Large intestine (tissue), 3 donors: ENCODE data around the gene SMPD4. TPM values are rescaled to one million over a fixed set of nuclear protein-coding genes. Genes with fewer than 3 reads are reported as not detected.
A peak's percentile ranks its signal among the peaks of the same experiment; 100 is the strongest.
"Not testable (repeated sequence)": the region's sequence is repeated elsewhere in the genome, so short reads cannot be mapped to it uniquely, and the experiment has no call there.

Experiments
- DNase-seq, 2 donors: peaks; one replicate each; pipeline versions ENCODE4 v3.0.0 to v3.0.0-alpha.2; 2013
- H3K27ac ChIP-seq: one replicate; pipeline ENCODE4 v1.5.1; 2013; ENCODE audit warnings: low read length
- H3K27me3 ChIP-seq: 2 replicates; pipeline ENCODE4 v1.6.1; 2013; ENCODE audit warnings: low read length; ENCODE audit not compliant: control insufficient read depth, insufficient read depth
- H3K36me3 ChIP-seq: 2 replicates; pipeline ENCODE4 v1.6.1; 2013; ENCODE audit warnings: low read length; ENCODE audit not compliant: control insufficient read depth, insufficient read depth
- H3K4me1 ChIP-seq: one replicate; pipeline ENCODE4 v1.6.1; 2013; ENCODE audit warnings: low read length; ENCODE audit not compliant: control insufficient read depth, insufficient read depth
- H3K4me3 ChIP-seq: one replicate; pipeline ENCODE4 v1.5.1; 2013; ENCODE audit warnings: low read length
- H3K9me3 ChIP-seq: one replicate; pipeline ENCODE4 v1.6.1; 2013; ENCODE audit warnings: mild to moderate bottlenecking, low read depth, low read length, moderate library complexity; ENCODE audit not compliant: control insufficient read depth
- WGBS: methylation state at CpG from one replicate; pipeline ENCODE4 v1.1.5; 2013; ENCODE audit warnings: low lambda C conversion rate; ENCODE audit not compliant: insufficient coverage; 5-methylcytosine and 5-hydroxymethylcytosine counted together
- polyA plus RNA-seq: library from polyadenylated mRNA; unstranded; fragments of 120-200 nt; gene quantifications from one replicate; pipeline ENCODE4 v1.2.1, GENCODE V29; 2013

The SMPD4 gene
- polyA plus RNA-seq, 1 donor, result 50.1 TPM

- not testable (repeated sequence) for H3K9me3 ChIP-seq, H3K4me3 ChIP-seq, H3K36me3 ChIP-seq, DNase-seq, H3K4me1 ChIP-seq, H3K27ac ChIP-seq, H3K27me3 ChIP-seq
- WGBS, result no CpG with 5 or more reads among the region's 45 CpGs
Measured at GRCh38 chr2:130120924-130121323, 60.5 kb downstream of the SMPD4 start.

GRCh38 chr2:130102597-130103363, 78.6 kb downstream of the SMPD4 start:
- not testable (repeated sequence) for H3K9me3 ChIP-seq, H3K36me3 ChIP-seq, H3K27me3 ChIP-seq, H3K4me1 ChIP-seq, H3K27ac ChIP-seq, H3K4me3 ChIP-seq
- peak in 1 of 2 donors; percentile 2 for DNase-seq
- WGBS, result no CpG with 5 or more reads among the region's 8 CpGs

Other genes starting within 250 kb of the SMPD4 start
- gene RAB6C, start 201.9 kb downstream of the SMPD4 start, polyA plus RNA-seq, result 0.21 TPM
- not detected for gene POTEF, start 52.4 kb downstream of the SMPD4 start, polyA plus RNA-seq
- 3.1 TPM for gene CCDC74B, start 36.5 kb downstream of the SMPD4 start, polyA plus RNA-seq
- gene MZT2B, start 660 bp upstream of the SMPD4 start, polyA plus RNA-seq, result 166 TPM
- gene TUBA3E, start 16.8 kb upstream of the SMPD4 start, polyA plus RNA-seq, result 0.09 TPM
- 49.4 TPM for gene IMP4, start 161.3 kb upstream of the SMPD4 start, polyA plus RNA-seq
- 64.4 TPM for gene PTPN18, start 174.5 kb upstream of the SMPD4 start, polyA plus RNA-seq